ENCODE results near the gene MARK4. TPM values are rescaled to one million over a fixed set of nuclear protein-coding genes. Genes with fewer than 3 reads are reported as not detected.
"Not testable (repeated sequence)": the region's sequence is repeated elsewhere in the genome, so short reads cannot be mapped to it uniquely, and the experiment has no call there.

Gene MARK4
- total and polyA plus RNA-seq, 12 donors, result 5.6 to 53.3 (median 26.6) TPM

DNA sequence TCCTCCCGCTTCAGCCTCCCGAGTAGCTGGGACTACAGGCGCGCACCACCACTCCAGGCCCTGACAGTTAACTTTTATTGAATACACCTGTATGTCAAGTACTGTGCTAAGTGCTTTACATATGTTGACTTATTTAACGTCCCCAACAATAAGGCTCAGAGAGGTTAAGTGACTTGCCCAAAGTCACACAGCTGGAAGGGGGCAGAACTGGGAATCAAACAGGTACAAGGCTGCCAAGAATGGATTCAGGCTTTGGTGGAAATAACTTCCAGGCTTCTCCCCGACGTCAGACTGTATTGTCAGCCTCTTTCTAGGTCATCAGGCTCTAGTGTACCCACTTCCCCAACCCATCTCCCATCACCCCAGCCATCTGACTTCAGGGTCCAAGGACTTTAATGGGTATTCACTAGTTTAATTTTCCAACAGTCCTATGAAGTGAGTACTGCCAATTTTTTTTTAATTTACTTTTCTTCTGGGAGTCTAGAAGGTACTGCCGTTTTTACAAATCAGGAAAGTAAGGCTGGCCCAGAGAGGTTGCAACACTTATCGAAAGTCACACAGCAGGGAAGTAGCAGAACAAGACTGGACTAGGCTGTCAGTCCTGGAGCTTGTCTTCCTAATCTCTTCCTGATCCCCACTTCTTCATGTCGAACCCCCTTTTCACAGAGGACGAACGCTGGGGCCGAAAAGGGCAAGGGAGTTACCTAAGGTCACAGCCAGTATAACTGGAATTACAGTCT is 76.5 kb downstream of the MARK4 start:
- H3K27me3 ChIP-seq, result peaks cover 9% of the 10 kb centered on the region
- H3K36me3 ChIP-seq (replicated peaks in 1 of 2), result no peaks in the 10 kb centered on the region
- H3K27ac ChIP-seq, result no peak overlapping the region
- H3K9me3 ChIP-seq (replicated peaks in 1 of 3), result no peaks in the 10 kb centered on the region
- DNase-seq, result no peak
- no peak overlapping the region for H3K4me3 ChIP-seq
- intact Hi-C loops (cut with DNase I), result no loop called here
- H3K4me1 ChIP-seq (replicated peaks in 1 of 2), result no peaks in the 10 kb centered on the region
- TF ChIP-seq, protein P1, sequence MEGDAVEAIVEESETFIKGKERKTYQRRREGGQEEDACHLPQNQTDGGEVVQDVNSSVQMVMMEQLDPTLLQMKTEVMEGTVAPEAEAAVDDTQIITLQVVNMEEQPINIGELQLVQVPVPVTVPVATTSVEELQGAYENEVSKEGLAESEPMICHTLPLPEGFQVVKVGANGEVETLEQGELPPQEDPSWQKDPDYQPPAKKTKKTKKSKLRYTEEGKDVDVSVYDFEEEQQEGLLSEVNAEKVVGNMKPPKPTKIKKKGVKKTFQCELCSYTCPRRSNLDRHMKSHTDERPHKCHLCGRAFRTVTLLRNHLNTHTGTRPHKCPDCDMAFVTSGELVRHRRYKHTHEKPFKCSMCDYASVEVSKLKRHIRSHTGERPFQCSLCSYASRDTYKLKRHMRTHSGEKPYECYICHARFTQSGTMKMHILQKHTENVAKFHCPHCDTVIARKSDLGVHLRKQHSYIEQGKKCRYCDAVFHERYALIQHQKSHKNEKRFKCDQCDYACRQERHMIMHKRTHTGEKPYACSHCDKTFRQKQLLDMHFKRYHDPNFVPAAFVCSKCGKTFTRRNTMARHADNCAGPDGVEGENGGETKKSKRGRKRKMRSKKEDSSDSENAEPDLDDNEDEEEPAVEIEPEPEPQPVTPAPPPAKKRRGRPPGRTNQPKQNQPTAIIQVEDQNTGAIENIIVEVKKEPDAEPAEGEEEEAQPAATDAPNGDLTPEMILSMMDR (IDR thresholded peaks at IDR 0.05), result no peak
- TF ChIP-seq POLR2A (IDR thresholded peaks at IDR 0.05), result no peak
- 65 to 73% (median 69%) methylated on average over 13 of the region's 13 CpGs for WGBS, 4 donors

DNA sequence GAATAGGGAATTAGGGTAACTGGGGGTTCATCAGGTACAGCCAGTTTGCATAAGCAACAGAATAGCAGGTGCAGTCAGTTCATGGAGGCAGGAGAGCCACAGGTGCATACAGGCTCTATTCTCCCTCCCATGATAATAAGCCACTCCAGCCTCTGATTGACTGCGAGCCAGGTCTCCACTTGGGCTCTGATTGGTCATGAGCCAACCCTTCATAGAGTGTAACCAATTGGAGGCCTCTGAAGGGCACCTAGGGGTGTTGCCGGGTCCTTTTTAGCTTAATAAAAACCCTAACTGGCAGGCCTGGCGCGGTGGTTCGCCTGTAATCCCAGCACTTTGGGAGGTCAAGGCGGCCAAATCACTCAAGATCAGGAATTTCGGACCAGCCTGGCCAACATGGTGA is 80.3 kb downstream of the MARK4 start:
- no peaks in the 10 kb centered on the region for H3K9me3 ChIP-seq (replicated peaks in 1 of 3)
- H3K27ac ChIP-seq, result no peak overlapping the region
- H3K27me3 ChIP-seq, result no peaks in the 10 kb centered on the region
- H3K4me3 ChIP-seq, result no peak overlapping the region
- no peak for DNase-seq
- H3K4me1 ChIP-seq (replicated peaks in 1 of 2), result no peaks in the 10 kb centered on the region
- WGBS, 4 donors, result 87 to 89% (median 87%) methylated on average over 7 of the region's 7 CpGs; no CpG with 5 or more reads in 1 of the 4 donors
- intact Hi-C loops (cut with DNase I), result loop anchor here in 1 of 2 donors (10.0 kb wide), 2 partner anchors 77 to 127 kb away; partner anchors contain the start of gene MARK4
- H3K36me3 ChIP-seq (replicated peaks in 1 of 2), result no peaks in the 10 kb centered on the region
- TF ChIP-seq POLR2A (IDR thresholded peaks at IDR 0.05), result no peak
- TF ChIP-seq, protein P1 (IDR thresholded peaks at IDR 0.05), result no peak

DNA sequence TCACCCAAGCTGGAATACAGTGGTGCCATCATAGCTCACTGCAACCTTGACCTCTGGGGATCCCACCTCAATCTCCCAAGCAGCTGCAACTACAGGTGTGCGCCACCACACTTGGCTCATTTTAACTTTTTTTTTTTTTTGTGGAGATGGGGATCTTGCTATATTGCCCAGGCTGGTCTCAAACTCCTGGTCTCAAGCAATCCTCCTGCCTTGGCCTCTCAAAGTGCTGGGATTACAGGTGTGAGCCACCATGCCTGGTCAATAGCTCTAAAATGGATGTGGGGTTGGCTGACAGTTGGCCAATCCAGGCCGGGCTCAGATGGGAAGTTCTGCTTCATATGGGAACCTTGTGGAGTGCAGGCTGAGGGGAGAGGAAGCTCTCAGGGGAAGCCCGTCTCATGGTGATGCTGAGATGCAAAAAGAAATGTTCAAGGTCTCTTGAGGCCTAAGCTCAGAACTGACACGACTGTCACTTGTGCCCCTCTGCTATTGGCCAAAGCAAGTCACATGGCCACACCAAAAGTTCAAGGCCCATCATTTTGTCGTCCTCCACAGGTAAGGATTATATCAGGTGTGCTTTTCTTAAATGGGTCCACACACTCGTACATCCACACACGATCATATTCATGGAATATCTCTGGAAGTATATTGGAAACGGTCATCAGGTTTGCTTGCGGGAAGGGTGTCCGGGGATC is 82.7 kb downstream of the MARK4 start:
- no peaks in the 10 kb centered on the region for H3K9me3 ChIP-seq (replicated peaks in 1 of 3)
- WGBS, 4 donors, result 62 to 75% (median 67%) methylated on average over 10 of the region's 10 CpGs
- peaks cover 0 to 4% of the 10 kb centered on the region in 2 donors for H3K4me1 ChIP-seq (replicated peaks in 1 of 2)
- intact Hi-C loops (cut with DNase I), result loop anchor here in 1 of 2 donors (10.0 kb wide), 2 partner anchors 79 to 129 kb away; partner anchors contain the start of gene MARK4
- H3K36me3 ChIP-seq (replicated peaks in 1 of 2), result no peaks in the 10 kb centered on the region
- H3K27ac ChIP-seq, result no peak overlapping the region
- TF ChIP-seq, protein P1 (IDR thresholded peaks at IDR 0.05), result no peak
- no peak for TF ChIP-seq POLR2A (IDR thresholded peaks at IDR 0.05)
- H3K4me3 ChIP-seq, result no peak overlapping the region
- H3K27me3 ChIP-seq, result no peaks in the 10 kb centered on the region
- DNase-seq, result no peak

DNA sequence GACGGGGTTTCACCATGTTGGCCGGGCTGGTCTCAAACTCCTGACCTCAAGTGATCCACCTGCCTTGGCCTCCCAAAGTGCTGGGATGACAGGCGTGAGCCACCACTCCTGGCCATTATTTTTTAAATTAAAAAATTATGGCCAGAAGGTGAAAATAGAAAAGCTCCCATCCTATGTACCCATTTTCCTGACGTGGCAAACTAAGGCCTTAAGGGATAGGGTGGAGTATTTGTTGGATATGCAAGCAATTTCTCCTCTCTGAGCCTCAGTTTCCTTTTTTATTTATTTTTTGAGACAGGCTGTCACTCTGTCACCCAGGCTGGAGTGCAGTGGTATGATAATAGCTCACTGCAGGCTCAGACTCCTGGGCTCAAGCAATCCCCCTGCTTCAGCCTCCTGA is 83.8 kb downstream of the MARK4 start:
- intact Hi-C loops (cut with DNase I), result loop anchor here in 1 of 2 donors (10.0 kb wide), 2 partner anchors 80 to 130 kb away; partner anchors contain the start of gene MARK4

More for the DNA sequence above, 83.8 kb downstream of the MARK4 start:
- 77 to 88% (median 80%) methylated on average over 4 of the region's 4 CpGs for WGBS, 4 donors
- H3K27ac ChIP-seq; H3K4me3 ChIP-seq; DNase-seq; H3K9me3 ChIP-seq (replicated peaks in 1 of 3); H3K36me3 ChIP-seq (replicated peaks in 1 of 2); H3K4me1 ChIP-seq (replicated peaks in 1 of 2); H3K27me3 ChIP-seq: not testable (repeated sequence)

Data from adrenal gland (tissue), 12 donors.